Trophoblast cell (in vitro differentiated cells and primary cell): ENCODE data around the gene LRRC3.

ENCODE experiments used
- DNase-seq, 2 donors: peaks; one replicate each; pipeline ENCODE4 v3.0.0-alpha.2; 2016
- H2AFZ ChIP-seq: 2 replicates; pipeline ENCODE4 v1.6.1; 2013; ENCODE audit warnings: low read length, moderate library complexity, mild to moderate bottlenecking; ENCODE audit not compliant: insufficient read depth, poor library complexity
- H2AK5ac ChIP-seq: 2 replicates; pipeline ENCODE4 v1.6.1; 2013; ENCODE audit warnings: mild to moderate bottlenecking, low read length
- H2BK120ac ChIP-seq: 2 replicates; pipeline ENCODE4 v1.6.1; 2013; ENCODE audit warnings: low read length, mild to moderate bottlenecking, moderate library complexity; ENCODE audit not compliant: insufficient read depth, poor library complexity
- H2BK12ac ChIP-seq: 2 replicates; pipeline ENCODE4 v1.6.1; 2013; ENCODE audit warnings: mild to moderate bottlenecking, low read length, moderate library complexity
- H2BK5ac ChIP-seq: 2 replicates; pipeline ENCODE4 v1.6.1; 2013; ENCODE audit warnings: low read length, low read depth, moderate library complexity, mild to moderate bottlenecking; ENCODE audit not compliant: poor library complexity
- H3K14ac ChIP-seq: 2 replicates; pipeline ENCODE4 v1.6.1; 2013; ENCODE audit warnings: mild to moderate bottlenecking, low read length
- H3K18ac ChIP-seq: 2 replicates; pipeline ENCODE4 v1.6.1; 2013; ENCODE audit warnings: mild to moderate bottlenecking, low read length
- H3K23ac ChIP-seq: 2 replicates; pipeline ENCODE4 v1.6.1; 2013; ENCODE audit warnings: low read length
- H3K27ac ChIP-seq: 2 replicates; pipeline ENCODE4 v1.5.1; 2013; ENCODE audit warnings: low read depth, mild to moderate bottlenecking, inconsistent platforms, low read length, moderate library complexity
- H3K27me3 ChIP-seq: 2 replicates; pipeline ENCODE4 v1.6.1; 2013; ENCODE audit warnings: inconsistent platforms, mild to moderate bottlenecking, low read length, moderate library complexity; ENCODE audit not compliant: insufficient read depth
- H3K36me3 ChIP-seq, 2 experiments: 1 replicate in 1 of 2; 2 replicates in 1 of 2; pipeline ENCODE4 v1.6.1; 2013; ENCODE audit warnings: low read length in 2 of 2, mild to moderate bottlenecking in 2 of 2, moderate library complexity in 1 of 2; ENCODE audit not compliant: insufficient read depth in 2 of 2, control insufficient read depth in 1 of 2
- H3K4ac ChIP-seq: 2 replicates; pipeline ENCODE4 v1.6.1; 2013; ENCODE audit warnings: low read depth, mild to moderate bottlenecking, low read length, moderate library complexity
- H3K4me1 ChIP-seq, 2 experiments: 1 replicate in 1 of 2; 2 replicates in 1 of 2; pipeline ENCODE4 v1.6.1; 2013; ENCODE audit warnings: low read length in 2 of 2, mild to moderate bottlenecking in 2 of 2, moderate library complexity in 1 of 2; ENCODE audit not compliant: insufficient read depth in 2 of 2, control insufficient read depth in 1 of 2
- H3K4me2 ChIP-seq: 2 replicates; pipeline ENCODE4 v1.6.1; 2013; ENCODE audit warnings: inconsistent platforms, mild to moderate bottlenecking, low read length, moderate library complexity
- H3K4me3 ChIP-seq: 2 replicates; pipeline ENCODE4 v1.5.1; 2013; ENCODE audit warnings: mild to moderate bottlenecking, low read depth, low read length, inconsistent platforms
- H3K79me1 ChIP-seq: one replicate; pipeline ENCODE4 v1.6.1; 2013; ENCODE audit warnings: low read length
- H3K79me2 ChIP-seq: 2 replicates; pipeline ENCODE4 v1.6.1; 2013; ENCODE audit warnings: low read length, mild to moderate bottlenecking; ENCODE audit not compliant: control insufficient read depth, insufficient read depth, poor library complexity
- H3K9ac ChIP-seq: 2 replicates; pipeline ENCODE4 v1.6.1; 2013; ENCODE audit warnings: mild to moderate bottlenecking, low read length
- H3K9me3 ChIP-seq: 2 replicates; pipeline ENCODE4 v1.6.1; 2013; ENCODE audit warnings: low read depth, mild to moderate bottlenecking, control low read depth, inconsistent platforms, low read length; ENCODE audit not compliant: insufficient read depth
- H4K12ac ChIP-seq: 2 replicates; pipeline ENCODE4 v1.6.1; 2013; ENCODE audit warnings: low read depth, mild to moderate bottlenecking, low read length, moderate library complexity
- H4K8ac ChIP-seq: 2 replicates; pipeline ENCODE4 v1.6.1; 2013; ENCODE audit warnings: low read depth, mild to moderate bottlenecking, low read length, moderate library complexity
- H4K91ac ChIP-seq: one replicate; pipeline ENCODE4 v1.6.1; 2013; ENCODE audit warnings: low read depth, mild to moderate bottlenecking, low read length, moderate library complexity
- WGBS: extraction: QIAGEN DNeasy Blood & Tissue Kit; methylation state at CpG from one replicate; pipeline ENCODE4 v1.1.7; 2013; ENCODE audit warnings: missing lambda C conversion rate; ENCODE audit not compliant: insufficient read length, insufficient coverage; ENCODE audit errors: extremely low coverage; 5-methylcytosine and 5-hydroxymethylcytosine counted together

LRRC3 gene

GRCh38 chr21:44492567-44493385 lies 37.5 kb downstream of the LRRC3 start:
- no CpG with 5 or more reads among the region's 9 CpGs for WGBS
- no peak overlapping the region for H2BK120ac ChIP-seq

GRCh38 chr21:44494418-44494817 lies 39.1 kb downstream of the LRRC3 start:
- Histone ChIP-seq H3K9me3 (peaks cover 23% of the 10 kb centered on the region), H3K4me3 (no peak overlapping the region), H3K36me3 (no peaks in the 10 kb centered on the region), H3K4me1 (no peaks in the 10 kb centered on the region), H3K27ac (no peak overlapping the region), H3K9ac (no peak overlapping the region), H3K4me2 (no peak overlapping the region), H2AK5ac (no peak overlapping the region), H2BK12ac (no peak overlapping the region), H4K91ac (no peak overlapping the region), H3K79me1 (no peaks in the 10 kb centered on the region), H3K18ac (no peak overlapping the region), H2BK120ac (no peak overlapping the region), H2BK5ac (no peak overlapping the region), H4K12ac (no peak overlapping the region), H3K27me3 (no peaks in the 10 kb centered on the region), H4K8ac (no peak overlapping the region), H3K4ac (no peak overlapping the region), H3K23ac (no peak overlapping the region), H2AFZ (no peak overlapping the region), H3K79me2 (no peaks in the 10 kb centered on the region), H3K14ac (no peak overlapping the region)
- no CpG with 5 or more reads among the region's 17 CpGs for WGBS
- no peak for DNase-seq

More at GRCh38 chr21:44492567-44493385, 37.5 kb downstream of the LRRC3 start:
- Histone ChIP-seq H2BK5ac (no peak overlapping the region), H3K79me2 (no peaks in the 10 kb centered on the region), H3K27me3 (no peaks in the 10 kb centered on the region), H3K4ac (no peak overlapping the region), H3K9ac (no peak overlapping the region), H3K4me1 (no peaks in the 10 kb centered on the region), H2AK5ac (no peak overlapping the region), H3K27ac (no peak overlapping the region), H3K79me1 (no peaks in the 10 kb centered on the region), H3K14ac (no peak overlapping the region), H4K12ac (no peak overlapping the region), H3K9me3 (peaks cover 23% of the 10 kb centered on the region), H3K4me3 (no peak overlapping the region), H2AFZ (no peak overlapping the region), H4K8ac (no peak overlapping the region), H4K91ac (no peak overlapping the region), H2BK12ac (no peak overlapping the region), H3K36me3 (no peaks in the 10 kb centered on the region), H3K18ac (no peak overlapping the region), H3K4me2 (no peak overlapping the region), H3K23ac (no peak overlapping the region)
- DNase-seq = no peak

GRCh38 chr21:44494956-44495355 lies 39.6 kb downstream of the LRRC3 start:
- WGBS = no CpG with 5 or more reads among the region's 13 CpGs
- no peaks in the 10 kb centered on the region for H3K4me1 ChIP-seq
- no peak overlapping the region for H2AK5ac ChIP-seq
- H2AFZ ChIP-seq = no peak overlapping the region
- no peaks in the 10 kb centered on the region for H3K79me2 ChIP-seq
- H3K4ac ChIP-seq = no peak overlapping the region
- DNase-seq = no peak
- H3K27me3 ChIP-seq = no peaks in the 10 kb centered on the region
- H3K4me3 ChIP-seq = no peak overlapping the region
- no peak overlapping the region for H3K4me2 ChIP-seq
- no peaks in the 10 kb centered on the region for H3K79me1 ChIP-seq
- no peak overlapping the region for H3K9ac ChIP-seq
- H3K23ac ChIP-seq = no peak overlapping the region
- no peak overlapping the region for H3K27ac ChIP-seq
- H2BK120ac ChIP-seq = no peak overlapping the region
- no peaks in the 10 kb centered on the region for H3K36me3 ChIP-seq
- H4K12ac ChIP-seq = no peak overlapping the region
- no peak overlapping the region for H4K8ac ChIP-seq
- H2BK12ac ChIP-seq = no peak overlapping the region
- H3K14ac ChIP-seq = no peak overlapping the region
- H3K9me3 ChIP-seq = peaks cover 23% of the 10 kb centered on the region
- H3K18ac ChIP-seq = no peak overlapping the region
- H4K91ac ChIP-seq = no peak overlapping the region
- H2BK5ac ChIP-seq = no peak overlapping the region

- Histone ChIP-seq H3K79me1 (no peaks in the 10 kb centered on the region), H3K9me3 (peaks cover 23% of the 10 kb centered on the region), H3K4ac (no peak overlapping the region), H3K18ac (no peak overlapping the region), H3K9ac (no peak overlapping the region), H4K91ac (no peak overlapping the region), H2AK5ac (no peak overlapping the region), H3K79me2 (no peaks in the 10 kb centered on the region), H3K4me2 (no peak overlapping the region), H3K23ac (no peak overlapping the region), H4K12ac (no peak overlapping the region), H3K14ac (no peak overlapping the region), H3K27ac (no peak overlapping the region), H2BK12ac (no peak overlapping the region), H4K8ac (no peak overlapping the region), H3K27me3 (no peaks in the 10 kb centered on the region), H2AFZ (no peak overlapping the region), H3K4me3 (no peak overlapping the region), H2BK5ac (no peak overlapping the region), H2BK120ac (no peak overlapping the region), H3K36me3 (no peaks in the 10 kb centered on the region), H3K4me1 (no peaks in the 10 kb centered on the region)
- no peak for DNase-seq
- no CpG with 5 or more reads among the region's 16 CpGs for WGBS
Measured at GRCh38 chr21:44495611-44496563, 40.6 kb downstream of the LRRC3 start.
